ENCODE results near the gene RBFOX2.
A peak's percentile ranks its signal among the peaks of the same experiment; 100 is the strongest.

The RBFOX2 gene

DNA sequence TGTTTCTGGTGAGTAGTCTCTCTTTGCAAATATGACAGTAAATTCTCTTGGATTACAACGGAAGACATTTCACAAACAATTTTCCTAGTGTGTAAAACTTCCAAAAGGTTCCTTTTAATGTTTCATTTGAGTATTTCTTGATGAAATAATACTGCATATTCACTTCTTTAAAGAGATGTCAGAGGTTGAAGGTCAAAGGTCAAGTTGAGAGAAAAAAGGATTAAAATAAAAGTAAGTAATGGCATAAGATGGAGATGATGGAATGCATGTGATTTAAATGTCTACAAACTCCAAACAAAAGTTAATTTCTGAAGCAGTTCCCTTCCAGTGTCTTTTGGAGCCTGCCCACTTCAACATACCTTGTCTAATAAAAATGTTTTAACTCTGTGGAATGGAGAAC is 270.2 kb downstream of the RBFOX2 start:
- no peak for DNase-seq (ENCODE audit: low read depth)
- TF ChIP-seq, protein P1, sequence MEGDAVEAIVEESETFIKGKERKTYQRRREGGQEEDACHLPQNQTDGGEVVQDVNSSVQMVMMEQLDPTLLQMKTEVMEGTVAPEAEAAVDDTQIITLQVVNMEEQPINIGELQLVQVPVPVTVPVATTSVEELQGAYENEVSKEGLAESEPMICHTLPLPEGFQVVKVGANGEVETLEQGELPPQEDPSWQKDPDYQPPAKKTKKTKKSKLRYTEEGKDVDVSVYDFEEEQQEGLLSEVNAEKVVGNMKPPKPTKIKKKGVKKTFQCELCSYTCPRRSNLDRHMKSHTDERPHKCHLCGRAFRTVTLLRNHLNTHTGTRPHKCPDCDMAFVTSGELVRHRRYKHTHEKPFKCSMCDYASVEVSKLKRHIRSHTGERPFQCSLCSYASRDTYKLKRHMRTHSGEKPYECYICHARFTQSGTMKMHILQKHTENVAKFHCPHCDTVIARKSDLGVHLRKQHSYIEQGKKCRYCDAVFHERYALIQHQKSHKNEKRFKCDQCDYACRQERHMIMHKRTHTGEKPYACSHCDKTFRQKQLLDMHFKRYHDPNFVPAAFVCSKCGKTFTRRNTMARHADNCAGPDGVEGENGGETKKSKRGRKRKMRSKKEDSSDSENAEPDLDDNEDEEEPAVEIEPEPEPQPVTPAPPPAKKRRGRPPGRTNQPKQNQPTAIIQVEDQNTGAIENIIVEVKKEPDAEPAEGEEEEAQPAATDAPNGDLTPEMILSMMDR (conservative IDR thresholded peaks at IDR 0.05; ENCODE audit: low read length) = no peak

DNA sequence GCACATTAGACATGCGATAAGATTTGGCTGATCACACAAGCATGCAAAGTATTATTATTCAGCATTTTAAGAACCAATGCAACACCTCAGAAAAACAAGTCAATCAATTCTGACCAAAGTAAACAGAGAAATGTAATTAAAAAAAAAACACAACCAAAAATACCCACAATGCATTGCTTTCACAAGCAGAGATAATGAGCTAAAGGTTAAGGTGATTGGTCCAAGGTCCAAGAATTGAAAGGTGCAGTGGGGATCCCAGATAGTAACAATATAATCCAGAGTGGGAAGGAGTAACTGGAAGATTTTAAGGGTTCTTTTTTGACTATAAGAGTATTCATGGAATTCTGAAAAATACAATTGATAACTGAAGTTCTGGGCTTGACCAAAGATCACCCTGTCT is 271.9 kb downstream of the RBFOX2 start:
- H3K4me3 ChIP-seq (ENCODE audit: low read length) = no peak overlapping the region
- TF ChIP-seq, protein P1 (conservative IDR thresholded peaks at IDR 0.05; ENCODE audit: low read length) = no peak
- DNase-seq (ENCODE audit: low read depth) = no peak

More for the DNA sequence above, 270.2 kb downstream of the RBFOX2 start:
- H3K4me3 ChIP-seq (ENCODE audit: low read length) = no peak overlapping the region

DNA sequence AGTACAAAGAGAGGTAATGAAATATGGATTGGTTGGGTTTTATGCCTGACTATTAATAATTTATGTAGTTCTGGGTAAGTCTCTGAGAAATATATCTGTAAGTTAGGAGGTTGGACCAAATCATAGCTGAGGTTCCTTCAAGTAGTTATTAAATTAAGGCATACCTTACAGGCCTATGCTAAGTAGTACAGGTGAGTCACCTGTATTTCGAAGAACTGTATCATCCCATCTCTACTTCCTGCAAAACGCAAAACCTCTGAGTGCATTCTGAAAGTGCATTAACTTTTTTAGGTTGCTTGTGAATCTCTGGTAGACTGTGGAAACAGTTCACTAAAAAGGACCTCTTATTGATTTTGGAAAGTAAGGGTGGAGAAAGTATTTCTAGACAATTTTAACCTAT is 273.9 kb downstream of the RBFOX2 start:
- no peak overlapping the region for H3K4me3 ChIP-seq (ENCODE audit: low read length)
- no peak for DNase-seq (ENCODE audit: low read depth)
- TF ChIP-seq, protein P1 (conservative IDR thresholded peaks at IDR 0.05; ENCODE audit: low read length) = no peak

DNA sequence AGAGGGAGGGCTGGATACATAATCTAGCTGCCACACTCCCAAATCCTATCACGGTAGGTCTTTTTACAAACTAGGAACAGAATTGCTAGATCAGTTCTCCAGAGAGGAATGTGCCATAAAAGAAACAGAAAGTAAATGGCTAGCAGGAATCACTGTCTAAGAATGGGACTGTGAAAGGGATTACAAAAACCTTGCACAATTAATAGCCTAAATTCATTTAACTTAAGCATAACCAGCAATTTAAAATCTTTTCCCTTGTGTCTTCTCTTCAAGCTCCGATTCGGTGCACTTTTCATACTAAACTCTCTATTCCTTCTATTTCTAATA is 275.8 kb downstream of the RBFOX2 start:
- no peak overlapping the region for H3K4me3 ChIP-seq (ENCODE audit: low read length)
- peak; percentile 23 for DNase-seq (ENCODE audit: low read depth)
- TF ChIP-seq, protein P1 (conservative IDR thresholded peaks at IDR 0.05; ENCODE audit: low read length) = no peak

DNA sequence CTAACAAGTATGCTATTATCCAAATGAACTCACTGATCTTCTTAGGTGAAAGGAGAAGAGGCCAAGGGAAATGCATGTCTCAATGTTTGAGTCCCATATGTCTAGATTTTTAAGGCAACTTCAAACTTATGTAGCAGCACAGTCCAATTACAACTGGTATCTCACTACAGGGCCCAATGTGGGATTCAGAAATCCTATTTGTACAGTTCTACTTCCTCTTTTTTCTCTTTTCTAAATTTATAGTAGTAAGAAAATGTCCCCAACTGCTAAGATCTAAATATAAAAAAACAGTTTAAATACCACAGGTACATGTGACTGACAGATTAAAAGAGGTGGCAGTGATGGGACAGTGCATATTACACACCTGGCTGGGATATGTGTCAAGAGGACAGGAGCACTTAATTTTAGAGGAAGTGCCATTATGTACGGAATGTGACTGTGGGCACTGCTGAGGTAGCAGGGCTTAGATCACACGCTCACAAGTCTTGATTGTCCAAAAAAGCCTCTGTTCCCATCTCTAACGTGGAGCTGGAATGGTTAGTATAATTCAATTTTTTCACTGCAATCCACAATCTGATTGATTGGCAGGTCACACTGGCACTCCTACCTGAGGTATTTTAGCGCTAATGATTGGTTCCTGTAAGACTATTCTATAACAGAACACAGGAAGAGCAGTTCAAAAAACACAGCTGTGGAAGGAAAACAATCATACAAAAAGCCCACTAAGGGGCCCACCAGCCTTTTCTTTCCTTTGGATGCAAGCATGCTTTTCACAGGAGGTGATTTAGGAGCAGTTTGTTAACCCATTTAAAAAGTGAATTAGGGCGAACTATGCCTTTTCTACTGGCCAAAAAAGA is 276.4 kb downstream of the RBFOX2 start:
- TF ChIP-seq, protein P1 (conservative IDR thresholded peaks at IDR 0.05; ENCODE audit: low read length) = 0 out of 2 replicates have a peak, but pooled peaks have one; percentile 1
- no peak overlapping the region for H3K4me3 ChIP-seq (ENCODE audit: low read length)
- no peak for DNase-seq (ENCODE audit: low read depth)

DNA sequence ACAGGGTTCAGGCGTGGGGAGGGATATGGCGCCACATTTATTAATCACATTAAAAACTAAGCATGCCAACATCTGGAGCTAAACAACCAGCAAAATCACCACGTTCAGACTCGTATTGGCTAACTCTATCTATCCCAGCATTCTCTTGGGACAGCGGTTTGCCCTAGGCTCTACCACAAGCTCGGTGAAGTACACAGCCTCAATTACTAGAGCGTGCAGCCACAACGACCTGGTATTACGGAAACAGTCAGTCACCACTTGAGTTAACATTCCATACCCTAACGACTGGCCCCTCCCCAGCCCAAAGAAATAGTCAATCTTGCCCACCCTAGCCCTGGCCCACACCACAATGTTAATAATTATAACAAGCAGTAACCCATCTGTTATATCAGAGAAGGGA is 278.8 kb downstream of the RBFOX2 start:
- H3K4me3 ChIP-seq (ENCODE audit: low read length) = no peak overlapping the region
- TF ChIP-seq, protein P1 (conservative IDR thresholded peaks at IDR 0.05; ENCODE audit: low read length) = no peak
- DNase-seq (ENCODE audit: low read depth) = peak; percentile 82
